Peyer's patch (tissue), 4 donors: ENCODE data around the gene OR4X2.

Source experiments
- CTCF ChIP-seq, 6 experiments: fragments of 450-650 bp in 4 of 6; fragments of 200-600 bp in 2 of 6; sonication (generic) in 1 of 6; IDR thresholded peaks; one replicate each; pipeline ENCODE4 v1.5.1; 2017 to 2019; ENCODE audit warnings: antibody characterized with exemption in 6 of 6, mild to moderate bottlenecking in 3 of 6, moderate library complexity in 1 of 6
- POLR2A ChIP-seq, 2 donors: fragments of 450-650 bp; IDR thresholded peaks; one replicate each; pipeline ENCODE4 v1.5.1; 2017; ENCODE audit warnings: antibody characterized with exemption in 2 of 2, mild to moderate bottlenecking in 2 of 2, moderate library complexity in 2 of 2

GRCh38 chr11:48210052-48210451 is 34.9 kb upstream of the OR4X2 start:
- TF ChIP-seq CTCF (IDR thresholded peaks at IDR 0.05) (no peak), POLR2A (IDR thresholded peaks at IDR 0.05) (no peak)
